Umbilical cord (tissue), 2 donors: ENCODE data around the gene CEP164. TPM values are rescaled to one million over a fixed set of nuclear protein-coding genes. Genes with fewer than 3 reads are reported as not detected.
A peak's percentile ranks its signal among the peaks of the same experiment; 100 is the strongest.

Experiments
- DNase-seq: peaks from one replicate; pipeline ENCODE4 v3.0.0-alpha.2; 2015; ENCODE audit warnings: low spot score
- total RNA-seq: library from RNA; depleted of rRNA; stranded (reverse); fragments of >200 nt; gene quantifications from one replicate; pipeline ENCODE4 v1.2.3, GENCODE V29; 2014; ENCODE audit warnings: low replicate concordance; ENCODE audit not compliant: insufficient read depth

Gene CEP164
- total RNA-seq, 1 donor from 2014 or later: 49.8 TPM

- DNase-seq: no peak
Measured at GRCh38 chr11:117419482-117420142, 92.0 kb downstream of the CEP164 start.

- no peak for DNase-seq
Measured at GRCh38 chr11:117420143-117420485, 92.5 kb downstream of the CEP164 start.

- no peak for DNase-seq
Measured at GRCh38 chr11:117420598-117420997, 92.9 kb downstream of the CEP164 start.

GRCh38 chr11:117421041-117421440, 93.4 kb downstream of the CEP164 start:
- no peak for DNase-seq

- no peak for DNase-seq
Measured at GRCh38 chr11:117421476-117421875, 93.8 kb downstream of the CEP164 start.

GRCh38 chr11:117423046-117423575, 95.5 kb downstream of the CEP164 start:
- no peak for DNase-seq

- DNase-seq: no peak
Measured at GRCh38 chr11:117424781-117425180, 97.1 kb downstream of the CEP164 start.

- DNase-seq: no peak
Measured at GRCh38 chr11:117425679-117426296, 98.1 kb downstream of the CEP164 start.

GRCh38 chr11:117426297-117426685, 98.6 kb downstream of the CEP164 start:
- DNase-seq: peak; percentile 59

- DNase-seq: no peak
Measured at GRCh38 chr11:117426941-117427340, 99.3 kb downstream of the CEP164 start.

- no peak for DNase-seq
Measured at GRCh38 chr11:117427356-117427874, 99.8 kb downstream of the CEP164 start.

GRCh38 chr11:117428186-117428855, 100.7 kb downstream of the CEP164 start:
- DNase-seq: no peak

- no peak for DNase-seq
Measured at GRCh38 chr11:117428856-117429229, 101.2 kb downstream of the CEP164 start.

- DNase-seq: no peak
Measured at GRCh38 chr11:117430293-117430955, 102.8 kb downstream of the CEP164 start.

- DNase-seq: no peak
Measured at GRCh38 chr11:117431436-117431835, 103.8 kb downstream of the CEP164 start.

- DNase-seq: no peak
Measured at GRCh38 chr11:117433717-117434116, 106.1 kb downstream of the CEP164 start.

GRCh38 chr11:117434481-117434880, 106.8 kb downstream of the CEP164 start:
- DNase-seq: no peak

- DNase-seq: no peak
Measured at GRCh38 chr11:117435326-117435725, 107.7 kb downstream of the CEP164 start.

- DNase-seq: no peak
Measured at GRCh38 chr11:117437041-117437790, 109.6 kb downstream of the CEP164 start.

- no peak for DNase-seq
Measured at GRCh38 chr11:117437791-117438130, 110.1 kb downstream of the CEP164 start.

GRCh38 chr11:117438371-117439000, 110.8 kb downstream of the CEP164 start:
- DNase-seq: no peak
